ENCODE results near the gene MYL2.

The MYL2 gene

GRCh38 chr12:110896559-110896958 is 23.8 kb downstream of the MYL2 start:
- ChIA-PET POLR2A (interaction anchor here (0.6 kb wide), 1 partner anchor 20 kb away, joined by 3 read pairs; no protein-coding TSS in a partner anchor), CTCF (interaction anchor here (2.1 kb wide), 1 partner anchor 9 kb away, joined by 6 read pairs; no protein-coding TSS in a partner anchor)
- TF ChIP-seq L3MBTL2 (conservative IDR thresholded peaks at IDR 0.05) (no peak), FOXA1 (IDR thresholded peaks at IDR 0.05) (no peak), ELF4 (IDR thresholded peaks at IDR 0.05) (no peak)
- no peak for DNase-seq (ENCODE audit: extremely low spot score)

- no peak for TF ChIP-seq FOXA1 (IDR thresholded peaks at IDR 0.05)
- no peak for DNase-seq (ENCODE audit: extremely low spot score)
- ChIA-PET POLR2A (no interaction called here), CTCF (interaction anchor here (0.6 to 0.7 kb wide), 3 partner anchors 10 to 274 kb away, joined by 3 to 4 read pairs (median 4); no protein-coding TSS in a partner anchor)
Observed at GRCh38 chr12:110893956-110894355, 26.4 kb downstream of the MYL2 start.

DNA sequence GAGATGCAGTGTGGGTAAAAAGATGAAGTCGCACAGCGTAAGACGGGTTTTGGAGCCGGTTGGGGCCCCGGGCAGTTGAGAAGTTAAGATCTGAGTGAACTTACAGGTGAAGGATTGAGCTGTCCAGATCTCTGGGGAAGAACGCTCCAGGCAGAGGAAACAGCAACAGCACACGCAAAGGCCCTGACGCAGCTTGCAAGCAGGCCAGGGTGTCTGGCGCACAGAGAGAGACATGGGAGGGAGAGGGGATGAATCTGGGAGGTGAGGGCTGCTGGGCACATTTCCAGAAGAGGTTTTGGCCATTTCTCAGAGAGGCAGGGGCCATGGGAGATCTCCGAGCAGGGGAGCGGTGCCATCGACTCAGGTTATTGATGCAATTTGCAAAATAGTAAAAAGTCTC is 31.0 kb downstream of the MYL2 start:
- POLR2A ChIA-PET = no interaction called here
- no peak for DNase-seq (ENCODE audit: extremely low spot score)
- CTCF ChIA-PET = no interaction called here
- TF ChIP-seq PKNOX1 (IDR thresholded peaks at IDR 0.05) = no peak
- TF ChIP-seq FOXM1 (IDR thresholded peaks at IDR 0.05; ENCODE audit: borderline replicate concordance) = no peak
- TF ChIP-seq SP1 (IDR thresholded peaks at IDR 0.05) = no peak
- TF ChIP-seq L3MBTL2 (conservative IDR thresholded peaks at IDR 0.05) = no peak
- TF ChIP-seq FOXA1 (IDR thresholded peaks at IDR 0.05) = no peak
- TF ChIP-seq HDGF (IDR thresholded peaks at IDR 0.05; ENCODE audit: borderline replicate concordance) = no peak
- no peak for TF ChIP-seq CTBP1 (IDR thresholded peaks at IDR 0.05; ENCODE audit: borderline replicate concordance)
- TF ChIP-seq FOXK2 (IDR thresholded peaks at IDR 0.05) = no peak
- TF ChIP-seq ARNT (IDR thresholded peaks at IDR 0.05) = no peak
- no peak for TF ChIP-seq NFRKB (IDR thresholded peaks at IDR 0.05)

DNA sequence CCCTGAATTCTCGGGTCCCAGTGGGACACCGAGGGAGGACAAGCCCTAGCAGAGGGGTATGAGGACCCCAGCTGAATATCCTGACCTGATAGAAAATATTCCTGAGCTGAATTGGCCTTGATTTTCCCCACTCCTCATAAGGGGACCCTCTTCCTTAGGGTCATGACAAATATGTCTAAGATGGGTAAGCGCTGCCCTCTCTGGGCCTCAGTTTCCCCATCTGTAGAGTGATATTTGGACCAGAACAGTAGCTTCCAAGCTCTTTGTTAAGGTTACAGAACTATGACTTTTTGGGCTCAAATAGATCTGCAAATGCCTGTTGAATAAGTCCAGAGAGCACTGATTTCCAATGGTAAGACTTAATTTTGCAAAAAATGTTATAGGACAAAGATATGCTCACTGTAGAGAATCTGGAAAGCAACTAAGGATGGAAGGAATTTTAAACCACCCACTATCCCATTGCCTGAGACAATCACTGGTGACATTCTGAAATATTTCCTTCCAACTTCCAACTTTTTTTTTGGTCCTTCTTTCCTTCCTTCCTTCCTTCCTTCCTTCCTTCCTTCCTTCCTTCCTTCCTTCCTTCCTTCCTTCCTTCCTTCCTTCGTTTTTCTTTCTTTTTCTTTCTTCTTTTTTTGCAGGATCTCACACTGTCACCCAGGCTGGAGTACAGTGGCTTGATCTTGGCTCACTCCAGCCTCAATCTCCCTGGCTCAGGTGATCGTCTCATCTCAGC is 32.0 kb downstream of the MYL2 start:
- ChIA-PET CTCF (interaction anchor here (0.8 to 1.4 kb wide), 4 partner anchors 9 to 438 kb away, joined by 3 to 6 read pairs (median 4); partner anchors contain the start of genes ARPC3, FAM216A, GPN3 and TCTN1), POLR2A (interaction anchor here (1.0 kb wide), 1 partner anchor 146 kb away, joined by 3 read pairs; the partner anchor contains the start of gene PPP1CC)
- TF ChIP-seq FOXM1 (IDR thresholded peaks at IDR 0.05; ENCODE audit: borderline replicate concordance) (no peak), ZNF384 (IDR thresholded peaks at IDR 0.05) (no peak), LEF1 (IDR thresholded peaks at IDR 0.05; ENCODE audit: borderline replicate concordance) (no peak), SUZ12 (IDR thresholded peaks at IDR 0.05) (no peak), TARDBP (IDR thresholded peaks at IDR 0.05) (no peak), FOXK2 (IDR thresholded peaks at IDR 0.05) (no peak), SP1 (IDR thresholded peaks at IDR 0.05) (no peak), CTBP1 (IDR thresholded peaks at IDR 0.05; ENCODE audit: borderline replicate concordance) (no peak), ELF4 (IDR thresholded peaks at IDR 0.05) (no peak), BHLHE40 (IDR thresholded peaks at IDR 0.05; ENCODE audit: borderline replicate concordance) (no peak), HDGF (IDR thresholded peaks at IDR 0.05; ENCODE audit: borderline replicate concordance) (no peak), L3MBTL2 (conservative IDR thresholded peaks at IDR 0.05) (no peak), ARNT (IDR thresholded peaks at IDR 0.05) (no peak), FOXA1 (IDR thresholded peaks at IDR 0.05) (no peak), NFRKB (IDR thresholded peaks at IDR 0.05) (no peak), PKNOX1 (IDR thresholded peaks at IDR 0.05) (no peak)
- DNase-seq (ENCODE audit: extremely low spot score) = no peak

DNA sequence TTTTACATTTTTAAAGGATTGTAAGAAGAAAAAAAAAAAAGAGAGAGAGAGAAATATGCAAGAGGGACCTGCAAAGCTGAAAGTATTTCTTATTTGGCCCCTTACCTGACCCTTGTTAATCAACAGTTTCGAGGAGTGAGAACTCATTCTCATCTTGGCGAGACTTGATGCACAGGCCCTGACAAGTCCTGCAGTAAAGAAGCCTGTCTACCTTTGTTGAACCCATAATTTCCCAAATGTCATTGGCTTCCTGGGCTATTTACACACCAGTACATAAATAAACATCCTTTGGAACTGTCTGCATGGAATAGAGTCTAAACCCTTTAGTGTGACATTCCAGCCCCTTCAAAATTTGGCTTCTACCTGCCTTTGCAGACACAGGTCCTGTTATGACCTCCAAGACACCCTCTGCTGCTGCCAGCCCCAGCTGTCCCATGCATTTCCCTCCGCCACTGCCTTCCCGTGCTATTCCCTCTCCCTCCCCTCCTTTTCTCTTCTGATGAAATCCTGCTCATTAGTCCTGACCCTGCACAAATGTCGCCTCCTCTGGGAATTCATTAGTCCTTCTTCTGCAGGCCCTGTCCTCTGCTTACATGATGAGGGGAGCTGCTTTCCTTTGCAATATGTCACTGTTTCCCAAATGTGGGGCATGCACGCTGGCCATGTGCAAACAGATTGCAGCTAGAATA is 35.1 kb downstream of the MYL2 start:
- ChIA-PET POLR2A (no interaction called here), CTCF (interaction anchor here (0.7 kb wide), 1 partner anchor 58 kb away, joined by 3 read pairs; no protein-coding TSS in a partner anchor)
- TF ChIP-seq ELF4 (IDR thresholded peaks at IDR 0.05) (no peak), ARNT (IDR thresholded peaks at IDR 0.05) (no peak), PKNOX1 (IDR thresholded peaks at IDR 0.05) (no peak), NFRKB (IDR thresholded peaks at IDR 0.05) (no peak), L3MBTL2 (conservative IDR thresholded peaks at IDR 0.05) (no peak), LEF1 (IDR thresholded peaks at IDR 0.05; ENCODE audit: borderline replicate concordance) (no peak), SP1 (IDR thresholded peaks at IDR 0.05) (no peak), HDGF (IDR thresholded peaks at IDR 0.05; ENCODE audit: borderline replicate concordance) (no peak), FOXK2 (IDR thresholded peaks at IDR 0.05) (no peak), SUZ12 (IDR thresholded peaks at IDR 0.05) (no peak), FOXM1 (IDR thresholded peaks at IDR 0.05; ENCODE audit: borderline replicate concordance) (no peak), TARDBP (IDR thresholded peaks at IDR 0.05) (no peak), CTBP1 (IDR thresholded peaks at IDR 0.05; ENCODE audit: borderline replicate concordance) (no peak), FOXA1 (IDR thresholded peaks at IDR 0.05) (no peak), ZNF384 (IDR thresholded peaks at IDR 0.05) (no peak)
- no peak for DNase-seq (ENCODE audit: extremely low spot score)

GRCh38 chr12:110883251-110883650 is 37.1 kb downstream of the MYL2 start:
- DNase-seq (ENCODE audit: extremely low spot score) = no peak
- ChIA-PET POLR2A (no interaction called here), CTCF (no interaction called here)
- TF ChIP-seq ZNF384 (IDR thresholded peaks at IDR 0.05) (no peak), FOXA1 (IDR thresholded peaks at IDR 0.05) (no peak), TARDBP (IDR thresholded peaks at IDR 0.05) (no peak), SP1 (IDR thresholded peaks at IDR 0.05) (no peak), SUZ12 (IDR thresholded peaks at IDR 0.05) (no peak), BHLHE40 (IDR thresholded peaks at IDR 0.05; ENCODE audit: borderline replicate concordance) (no peak), ELF4 (IDR thresholded peaks at IDR 0.05) (no peak), NFRKB (IDR thresholded peaks at IDR 0.05) (no peak), LEF1 (IDR thresholded peaks at IDR 0.05; ENCODE audit: borderline replicate concordance) (no peak), FOXM1 (IDR thresholded peaks at IDR 0.05; ENCODE audit: borderline replicate concordance) (no peak), HDGF (IDR thresholded peaks at IDR 0.05; ENCODE audit: borderline replicate concordance) (no peak), PKNOX1 (IDR thresholded peaks at IDR 0.05) (no peak), CTBP1 (IDR thresholded peaks at IDR 0.05; ENCODE audit: borderline replicate concordance) (no peak)

Data from HEK293T (cell line).